ENCODE results near the gene ARID2. TPM values are rescaled to one million over a fixed set of nuclear protein-coding genes. Genes with fewer than 3 reads are reported as not detected.

Gene ARID2
- total and polyA plus RNA-seq, 2 experiments from 2014 or later, result 26.5 to 54.9 TPM

- no peak for TF ChIP-seq ZNF462 (CRISPR knock-in tag; IDR thresholded peaks at IDR 0.05)
- no peak for TF ChIP-seq EZH2phosphoT487 (IDR thresholded peaks at IDR 0.05; ENCODE audit: unreplicated experiment)
- no peak for TF ChIP-seq CREB1 (CRISPR knock-in tag; IDR thresholded peaks at IDR 0.05; ENCODE audit: low read depth)
- no peak for TF ChIP-seq EZH2 (IDR thresholded peaks at IDR 0.05; ENCODE audit: low read depth, unreplicated experiment)
Observed at GRCh38 chr12:45833401-45833800, 103.9 kb downstream of the ARID2 start (continued).

- Histone ChIP-seq H3K36me3 (ENCODE audit: insufficient read depth) (peaks cover 8% of the 10 kb centered on the region; the same call in 1 of the 2 replicates), H3K79me2 (replicated peaks; ENCODE audit: insufficient read depth) (0 out of 2 replicates have a peak, but pooled peaks cover 3% of the 10 kb centered on the region), H3K4me3 (no peak overlapping the region), H4K20me1 (replicated peaks; ENCODE audit: insufficient read depth) (no peaks in the 10 kb centered on the region), H3K9me2 (ENCODE audit: insufficient read depth) (no peaks in the 10 kb centered on the region), H2AFZ (no peak overlapping the region), H3F3A (replicated peaks; ENCODE audit: low read depth) (no peaks in the 10 kb centered on the region), H3K27ac (ENCODE audit: low read depth) (no peak overlapping the region), H3K4me1 (ENCODE audit: insufficient read depth) (no peaks in the 10 kb centered on the region), H3K27me3 (ENCODE audit: insufficient read depth) (no peaks in the 10 kb centered on the region), H3K4me2 (no peak overlapping the region)
- H3K27me3 Mint-ChIP-seq (ENCODE audit: insufficient read depth, low read depth, poor library complexity), result peaks cover 1% of the 10 kb centered on the region
- no peaks in the 10 kb centered on the region for H3K4me1 Mint-ChIP-seq
- ATAC-seq (no peak), DNase-seq (ENCODE audit: low spot score) (no peak)
- H3K4me3 Mint-ChIP-seq, result no peak overlapping the region
- H3K36me3 Mint-ChIP-seq (ENCODE audit: low read depth), result peaks cover 37% of the 10 kb centered on the region
- H3K9me3 Mint-ChIP-seq, result no peaks in the 10 kb centered on the region
- H3K27ac Mint-ChIP-seq, result no peak overlapping the region
- TF ChIP-seq NANOG (IDR thresholded peaks at IDR 0.05; ENCODE audit: borderline replicate concordance), result no peak
- no peak for TF ChIP-seq CTCF (conservative IDR thresholded peaks at IDR 0.05; ENCODE audit: low read depth in 2 of 2)
- TF ChIP-seq EZH2 (IDR thresholded peaks at IDR 0.05; ENCODE audit: low read depth, unreplicated experiment), result no peak
- no peak for TF ChIP-seq POLR2AphosphoS5 (IDR thresholded peaks at IDR 0.05; ENCODE audit: low read depth)
- TF ChIP-seq ZNF114 (CRISPR knock-in tag; IDR thresholded peaks at IDR 0.05), result no peak
- no peak for TF ChIP-seq STAT1 (IDR thresholded peaks at IDR 0.05; ENCODE audit: unreplicated experiment)
Observed at GRCh38 chr12:45834809-45835208, 105.3 kb downstream of the ARID2 start.
